ENCODE results near the gene SPECC1L. TPM values are rescaled to one million over a fixed set of nuclear protein-coding genes. Genes with fewer than 3 reads are reported as not detected.
A peak's percentile ranks its signal among the peaks of the same experiment; 100 is the strongest.

The SPECC1L gene
- polyA plus RNA-seq, 2 donors = 11.0 to 11.4 TPM

DNA sequence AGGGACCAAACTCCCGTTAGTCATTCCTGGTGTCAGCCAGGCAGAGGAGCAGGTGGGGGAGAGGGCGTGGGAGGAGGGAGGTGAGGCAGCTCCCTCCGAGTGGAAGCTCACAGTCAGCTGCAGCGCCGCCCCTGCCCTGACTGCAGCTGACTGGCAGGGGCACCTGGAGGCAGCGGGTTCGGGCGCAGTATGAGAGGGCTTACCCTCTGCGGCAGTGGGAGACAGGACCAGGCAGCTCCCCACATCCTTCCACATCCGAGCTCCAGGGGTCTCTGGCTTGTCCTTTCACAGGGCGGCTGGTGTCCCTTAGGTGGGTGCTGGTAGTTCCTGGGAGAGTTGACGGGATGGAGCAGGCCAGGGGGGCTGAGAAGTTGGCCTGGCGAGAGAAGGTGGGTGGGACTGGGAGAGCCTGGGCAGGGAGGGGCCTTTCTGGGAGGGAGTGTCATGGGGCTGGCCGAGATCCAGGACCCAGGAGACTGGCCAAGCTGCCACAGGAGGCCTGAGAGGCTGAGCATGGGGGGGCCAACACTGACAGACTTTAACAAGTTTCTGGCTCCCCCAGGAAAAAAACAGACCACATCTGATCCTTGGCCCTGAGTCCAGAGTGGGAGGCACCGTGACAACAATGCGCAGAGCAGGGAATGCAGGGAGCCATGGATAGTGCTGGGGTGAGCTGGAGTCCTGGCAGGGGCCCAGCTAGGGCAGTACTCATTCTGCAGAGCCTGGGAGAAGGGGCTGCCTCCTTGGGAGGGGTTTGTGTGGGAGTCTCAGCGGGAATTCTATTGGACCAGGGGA lies 161.6 kb downstream of the SPECC1L start:
- H3K27me3 ChIP-seq (ENCODE audit: control insufficient read depth in 1 of 2, insufficient read depth in 2 of 2, low read length in 2 of 2) = no peaks in the 10 kb centered on the region
- H3K9me3 ChIP-seq (ENCODE audit: control insufficient read depth in 2 of 2, insufficient read depth in 1 of 2, low read depth in 1 of 2, low read length in 1 of 2) = no peaks in the 10 kb centered on the region
- H3K4me3 ChIP-seq (ENCODE audit: low read depth in 1 of 2, low read length in 2 of 2) = no peak overlapping the region
- H3K27ac ChIP-seq (ENCODE audit: low read depth in 2 of 2, low read length in 1 of 2) = no peak overlapping the region
- peaks cover 7 to 22% of the 10 kb centered on the region in 2 donors for H3K4me1 ChIP-seq (ENCODE audit: control insufficient read depth in 2 of 2, insufficient read depth in 2 of 2, low read length in 1 of 2)
- WGBS, 2 donors = 46 to 53% methylated on average over 17 of the region's 17 CpGs
- H3K36me3 ChIP-seq (ENCODE audit: control insufficient read depth in 2 of 2, insufficient read depth in 2 of 2, low read length in 1 of 2) = no peaks in the 10 kb centered on the region

GRCh38 chr22:24433001-24433827 lies 162.6 kb downstream of the SPECC1L start:
- Histone ChIP-seq H3K36me3 (ENCODE audit: control insufficient read depth in 2 of 2, insufficient read depth in 2 of 2, low read length in 1 of 2) (no peaks in the 10 kb centered on the region), H3K27me3 (ENCODE audit: control insufficient read depth in 1 of 2, insufficient read depth in 2 of 2, low read length in 2 of 2) (no peaks in the 10 kb centered on the region), H3K4me1 (ENCODE audit: control insufficient read depth in 2 of 2, insufficient read depth in 2 of 2, low read length in 1 of 2) (peaks cover 7 to 20% of the 10 kb centered on the region in 2 donors), H3K27ac (ENCODE audit: low read depth in 2 of 2, low read length in 1 of 2) (no peak overlapping the region), H3K4me3 (ENCODE audit: low read depth in 1 of 2, low read length in 2 of 2) (no peak overlapping the region), H3K9me3 (ENCODE audit: control insufficient read depth in 2 of 2, insufficient read depth in 1 of 2, low read depth in 1 of 2, low read length in 1 of 2) (no peaks in the 10 kb centered on the region)
- 91 to 93% methylated on average over 34 of the region's 34 CpGs for WGBS, 2 donors

DNA sequence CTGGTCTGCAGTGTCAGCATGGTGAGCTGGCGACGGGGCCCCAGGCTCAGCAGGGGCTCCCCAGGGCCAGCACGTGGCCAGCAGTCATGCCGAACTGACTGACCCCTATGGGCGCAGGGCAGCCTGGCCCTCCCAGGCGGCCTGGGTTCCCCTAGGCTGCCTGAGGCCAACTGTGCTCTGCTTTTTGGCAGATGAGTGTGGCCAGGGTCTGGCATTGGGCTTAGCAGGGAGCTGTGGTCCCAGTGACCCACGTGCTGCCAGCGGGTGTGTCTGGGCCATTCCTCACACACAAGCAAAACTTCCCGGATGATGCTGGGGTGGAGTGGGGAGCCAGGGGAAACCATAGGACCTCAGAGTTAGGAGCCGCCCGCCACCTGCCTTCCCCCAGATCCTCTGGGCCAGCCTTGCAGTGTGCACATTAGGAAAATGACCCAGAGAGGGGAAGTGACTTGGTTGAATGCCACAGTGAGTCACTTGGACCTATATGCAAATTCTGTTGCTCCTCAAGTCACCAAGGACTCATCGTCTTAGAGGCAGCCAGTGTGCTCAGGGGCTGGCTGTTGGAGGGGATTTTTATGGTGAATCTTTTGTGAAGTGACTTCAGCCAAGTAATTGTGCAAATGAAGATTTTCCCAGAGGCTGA lies 163.3 kb downstream of the SPECC1L start:
- Histone ChIP-seq H3K4me1 (ENCODE audit: control insufficient read depth in 2 of 2, insufficient read depth in 2 of 2, low read length in 1 of 2) (peaks cover 7 to 20% of the 10 kb centered on the region in 2 donors), H3K27ac (ENCODE audit: low read depth in 2 of 2, low read length in 1 of 2) (peak overlapping the region; percentile 5 to 43), H3K36me3 (ENCODE audit: control insufficient read depth in 2 of 2, insufficient read depth in 2 of 2, low read length in 1 of 2) (no peaks in the 10 kb centered on the region), H3K4me3 (ENCODE audit: low read depth in 1 of 2, low read length in 2 of 2) (no peak overlapping the region), H3K9me3 (ENCODE audit: control insufficient read depth in 2 of 2, insufficient read depth in 1 of 2, low read depth in 1 of 2, low read length in 1 of 2) (no peaks in the 10 kb centered on the region), H3K27me3 (ENCODE audit: control insufficient read depth in 1 of 2, insufficient read depth in 2 of 2, low read length in 2 of 2) (no peaks in the 10 kb centered on the region)
- 66 to 76% methylated on average over 12 of the region's 12 CpGs for WGBS, 2 donors

GRCh38 chr22:24434471-24435322 lies 164.1 kb downstream of the SPECC1L start:
- 64 to 68% methylated on average over 16 of the region's 16 CpGs for WGBS, 2 donors
- Histone ChIP-seq H3K27ac (ENCODE audit: low read depth in 2 of 2, low read length in 1 of 2) (peak overlapping the region; percentile 5 to 29), H3K9me3 (ENCODE audit: control insufficient read depth in 2 of 2, insufficient read depth in 1 of 2, low read depth in 1 of 2, low read length in 1 of 2) (no peaks in the 10 kb centered on the region), H3K36me3 (ENCODE audit: control insufficient read depth in 2 of 2, insufficient read depth in 2 of 2, low read length in 1 of 2) (no peaks in the 10 kb centered on the region), H3K4me1 (ENCODE audit: control insufficient read depth in 2 of 2, insufficient read depth in 2 of 2, low read length in 1 of 2) (peaks cover 7 to 20% of the 10 kb centered on the region in 2 donors), H3K27me3 (ENCODE audit: control insufficient read depth in 1 of 2, insufficient read depth in 2 of 2, low read length in 2 of 2) (no peaks in the 10 kb centered on the region), H3K4me3 (ENCODE audit: low read depth in 1 of 2, low read length in 2 of 2) (no peak overlapping the region)

GRCh38 chr22:24435323-24435645 lies 164.7 kb downstream of the SPECC1L start:
- no peaks in the 10 kb centered on the region for H3K36me3 ChIP-seq (ENCODE audit: control insufficient read depth in 2 of 2, insufficient read depth in 2 of 2, low read length in 1 of 2)
- 85 to 86% methylated on average over 2 of the region's 2 CpGs for WGBS, 2 donors
- peak overlapping the region in 1 of 2 donors; percentile 29 for H3K27ac ChIP-seq (ENCODE audit: low read depth in 2 of 2, low read length in 1 of 2)
- H3K27me3 ChIP-seq (ENCODE audit: control insufficient read depth in 1 of 2, insufficient read depth in 2 of 2, low read length in 2 of 2) = no peaks in the 10 kb centered on the region
- no peaks in the 10 kb centered on the region for H3K9me3 ChIP-seq (ENCODE audit: control insufficient read depth in 2 of 2, insufficient read depth in 1 of 2, low read depth in 1 of 2, low read length in 1 of 2)
- H3K4me1 ChIP-seq (ENCODE audit: control insufficient read depth in 2 of 2, insufficient read depth in 2 of 2, low read length in 1 of 2) = peaks cover 7 to 21% of the 10 kb centered on the region in 2 donors
- no peak overlapping the region for H3K4me3 ChIP-seq (ENCODE audit: low read depth in 1 of 2, low read length in 2 of 2)

GRCh38 chr22:24435861-24436371 lies 165.3 kb downstream of the SPECC1L start:
- H3K27ac ChIP-seq (ENCODE audit: low read depth in 2 of 2, low read length in 1 of 2) = no peak overlapping the region
- H3K4me1 ChIP-seq (ENCODE audit: control insufficient read depth in 2 of 2, insufficient read depth in 2 of 2, low read length in 1 of 2) = peaks cover 7 to 22% of the 10 kb centered on the region in 2 donors

GRCh38 chr22:24436553-24436952 lies 165.9 kb downstream of the SPECC1L start:
- Histone ChIP-seq H3K4me3 (ENCODE audit: low read depth in 1 of 2, low read length in 2 of 2) (no peak overlapping the region), H3K4me1 (ENCODE audit: control insufficient read depth in 2 of 2, insufficient read depth in 2 of 2, low read length in 1 of 2) (peaks cover 7 to 24% of the 10 kb centered on the region in 2 donors), H3K27me3 (ENCODE audit: control insufficient read depth in 1 of 2, insufficient read depth in 2 of 2, low read length in 2 of 2) (no peaks in the 10 kb centered on the region), H3K27ac (ENCODE audit: low read depth in 2 of 2, low read length in 1 of 2) (no peak overlapping the region), H3K36me3 (ENCODE audit: control insufficient read depth in 2 of 2, insufficient read depth in 2 of 2, low read length in 1 of 2) (peaks cover 0 to 6% of the 10 kb centered on the region in 2 donors), H3K9me3 (ENCODE audit: control insufficient read depth in 2 of 2, insufficient read depth in 1 of 2, low read depth in 1 of 2, low read length in 1 of 2) (no peaks in the 10 kb centered on the region)
- 87 to 92% methylated on average over 3 of the region's 3 CpGs for WGBS, 2 donors

More at GRCh38 chr22:24435861-24436371, 165.3 kb downstream of the SPECC1L start:
- Histone ChIP-seq H3K36me3 (ENCODE audit: control insufficient read depth in 2 of 2, insufficient read depth in 2 of 2, low read length in 1 of 2) (peaks cover 0 to 2% of the 10 kb centered on the region in 2 donors), H3K4me3 (ENCODE audit: low read depth in 1 of 2, low read length in 2 of 2) (no peak overlapping the region), H3K27me3 (ENCODE audit: control insufficient read depth in 1 of 2, insufficient read depth in 2 of 2, low read length in 2 of 2) (no peaks in the 10 kb centered on the region), H3K9me3 (ENCODE audit: control insufficient read depth in 2 of 2, insufficient read depth in 1 of 2, low read depth in 1 of 2, low read length in 1 of 2) (no peaks in the 10 kb centered on the region)
- WGBS, 2 donors = 87 to 91% methylated on average over 13 of the region's 13 CpGs

DNA sequence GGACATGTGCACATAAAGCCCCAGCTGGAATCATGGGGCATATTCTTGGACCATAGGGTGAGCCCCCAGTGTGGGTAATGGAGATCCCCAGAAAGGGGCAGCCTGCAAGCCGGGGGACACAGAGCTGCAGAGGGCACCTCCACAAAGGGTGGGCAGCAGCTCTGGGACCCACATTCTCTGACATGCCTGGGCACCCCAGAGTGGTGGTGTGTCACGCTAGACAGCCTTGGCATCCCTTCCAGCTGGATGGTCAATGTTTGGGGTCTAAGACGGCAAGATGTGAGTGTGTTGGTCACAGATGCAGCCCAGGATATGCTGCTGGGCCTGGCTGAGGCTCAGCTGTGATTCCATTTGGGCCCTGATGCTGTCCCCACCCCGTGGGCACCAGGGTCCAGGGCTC lies 166.5 kb downstream of the SPECC1L start:
- Histone ChIP-seq H3K9me3 (ENCODE audit: control insufficient read depth in 2 of 2, insufficient read depth in 1 of 2, low read depth in 1 of 2, low read length in 1 of 2) (no peaks in the 10 kb centered on the region), H3K4me1 (ENCODE audit: control insufficient read depth in 2 of 2, insufficient read depth in 2 of 2, low read length in 1 of 2) (peaks cover 5 to 21% of the 10 kb centered on the region in 2 donors), H3K27me3 (ENCODE audit: control insufficient read depth in 1 of 2, insufficient read depth in 2 of 2, low read length in 2 of 2) (no peaks in the 10 kb centered on the region), H3K36me3 (ENCODE audit: control insufficient read depth in 2 of 2, insufficient read depth in 2 of 2, low read length in 1 of 2) (peaks cover 0 to 6% of the 10 kb centered on the region in 2 donors), H3K27ac (ENCODE audit: low read depth in 2 of 2, low read length in 1 of 2) (no peak overlapping the region), H3K4me3 (ENCODE audit: low read depth in 1 of 2, low read length in 2 of 2) (no peak overlapping the region)
- 89 to 92% methylated on average over 4 of the region's 4 CpGs for WGBS, 2 donors
